Measurements from ENCODE around the gene RUVBL1. TPM values are rescaled to one million over a fixed set of nuclear protein-coding genes. Genes with fewer than 3 reads are reported as not detected.

Gene RUVBL1
- total RNA-seq, 1 donor from 2014 or later: 57.9 TPM

DNA sequence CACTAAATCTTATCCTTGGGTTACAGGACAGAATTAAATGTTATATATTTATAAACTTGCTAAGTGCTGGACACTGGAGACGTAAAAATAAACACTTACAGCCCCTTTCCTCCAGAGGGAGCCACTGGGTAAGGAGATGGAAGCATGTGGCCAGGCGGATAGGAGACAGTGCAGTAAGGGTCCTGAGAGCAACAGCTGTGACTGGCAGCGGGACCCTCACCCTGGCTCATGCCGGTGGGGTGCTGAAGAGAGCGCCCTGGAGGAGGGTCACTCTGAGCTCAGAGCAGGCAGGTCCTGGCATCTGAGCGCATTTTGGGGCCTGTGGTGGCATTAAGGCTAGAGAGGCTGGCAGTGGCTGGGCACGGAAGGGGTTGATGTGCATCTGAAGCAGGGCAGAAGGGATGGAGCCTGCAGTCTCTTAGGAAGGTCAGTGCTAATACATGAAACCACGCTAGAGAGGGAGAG lies 55.4 kb downstream of the RUVBL1 start:
- DNase-seq (ENCODE audit: low read depth): peak; percentile 50

GRCh38 chr3:128067489-128067888 lies 56.1 kb downstream of the RUVBL1 start:
- DNase-seq (ENCODE audit: low read depth): no peak

DNA sequence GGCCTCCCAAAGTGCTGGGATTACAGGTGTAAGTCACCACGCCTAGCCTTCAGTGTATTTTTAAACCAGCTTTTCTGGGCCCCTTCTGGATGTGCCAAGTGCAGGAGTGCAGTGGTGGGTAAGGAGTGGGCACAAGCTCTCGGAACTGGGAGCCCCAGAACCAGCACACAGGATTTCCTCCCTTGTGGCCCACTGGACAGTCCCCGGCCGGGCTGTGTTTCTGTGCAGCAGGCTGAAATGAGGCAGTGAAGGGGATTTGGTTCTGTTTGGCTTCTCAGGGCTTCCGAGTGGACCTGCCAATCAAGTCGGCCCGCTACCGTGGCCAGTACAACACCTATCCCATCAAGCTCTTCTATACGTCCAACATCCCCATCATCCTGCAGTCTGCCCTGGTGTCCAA lies 56.9 kb downstream of the RUVBL1 start:
- no peak for DNase-seq (ENCODE audit: low read depth)

- no peak for DNase-seq (ENCODE audit: low read depth)
Measured at GRCh38 chr3:128066114-128066513, 57.5 kb downstream of the RUVBL1 start.

- DNase-seq (ENCODE audit: low read depth): no peak
Measured at GRCh38 chr3:128064962-128065361, 58.6 kb downstream of the RUVBL1 start.

- no peak for DNase-seq (ENCODE audit: low read depth)
Measured at GRCh38 chr3:128063865-128064264, 59.7 kb downstream of the RUVBL1 start.

- peak; percentile 49 for DNase-seq (ENCODE audit: low read depth)
Measured at GRCh38 chr3:128062033-128062745, 61.4 kb downstream of the RUVBL1 start.

DNA sequence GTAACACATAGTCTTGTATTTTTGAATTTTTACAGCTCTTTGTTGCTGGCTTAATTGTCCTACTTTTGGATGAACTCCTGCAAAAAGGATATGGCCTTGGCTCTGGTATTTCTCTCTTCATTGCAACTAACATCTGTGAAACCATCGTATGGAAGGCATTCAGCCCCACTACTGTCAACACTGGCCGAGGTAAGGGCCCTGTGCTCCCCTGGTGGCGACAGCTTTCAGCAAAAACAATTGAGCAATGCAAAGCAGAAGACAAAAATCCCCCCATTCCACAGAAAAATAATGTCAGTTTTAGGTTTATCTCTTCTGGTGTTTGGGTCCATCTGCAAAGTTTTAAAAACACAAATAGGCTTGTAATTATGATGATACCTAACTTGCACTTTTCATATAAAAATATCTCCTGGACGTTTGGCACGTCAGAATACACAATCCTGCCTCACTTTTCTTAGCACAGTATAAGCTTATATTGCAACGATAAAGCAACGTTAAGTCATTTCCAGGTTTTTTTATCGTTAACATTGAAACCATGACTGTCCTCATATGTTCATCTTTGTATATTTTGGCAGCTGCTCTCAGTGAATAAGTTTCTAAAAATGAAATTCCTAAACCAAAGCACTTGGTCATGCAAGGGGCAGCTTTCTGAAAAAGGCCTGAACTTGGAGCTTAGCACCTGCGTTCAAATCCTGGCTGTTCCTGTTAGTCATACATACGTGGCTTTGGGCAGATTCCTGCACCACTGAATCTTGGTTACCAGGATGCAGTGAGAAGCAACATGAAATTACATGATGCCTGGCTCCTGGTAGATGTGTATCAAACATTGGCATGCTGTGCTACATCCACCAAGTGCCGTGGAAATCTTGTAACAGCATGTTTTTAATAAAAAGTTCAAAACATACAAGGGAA lies 62.9 kb downstream of the RUVBL1 start:
- DNase-seq (ENCODE audit: low read depth): peak; percentile 68

- DNase-seq (ENCODE audit: low read depth): no peak
Measured at GRCh38 chr3:128056258-128056657, 67.4 kb downstream of the RUVBL1 start.

DNA sequence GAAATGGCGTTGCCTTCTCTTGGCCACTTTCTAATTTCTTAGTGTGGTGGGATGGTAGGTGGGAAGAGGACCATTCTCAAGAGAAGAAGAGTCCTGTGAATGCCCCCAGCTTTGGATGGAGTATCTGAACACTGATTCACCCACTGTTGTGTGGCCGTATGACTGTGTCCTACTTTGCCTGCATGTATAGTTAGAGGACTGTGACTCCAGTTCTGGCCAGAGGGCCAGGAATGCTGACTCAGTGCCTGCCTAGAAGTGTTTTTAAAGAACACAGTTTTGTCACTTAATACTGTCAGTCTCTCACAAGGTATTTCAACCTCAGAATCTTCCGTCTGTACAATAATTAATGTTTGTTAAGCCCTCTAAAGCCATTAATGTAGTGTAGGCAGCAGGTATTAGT lies 69.2 kb downstream of the RUVBL1 start:
- peak; percentile 43 for DNase-seq (ENCODE audit: low read depth)

- no peak for DNase-seq (ENCODE audit: low read depth)
Measured at GRCh38 chr3:128053614-128054013, 70.0 kb downstream of the RUVBL1 start.

GRCh38 chr3:128052595-128053351 lies 70.8 kb downstream of the RUVBL1 start:
- peak; percentile 77 for DNase-seq (ENCODE audit: low read depth)

GRCh38 chr3:128051837-128052594 lies 71.6 kb downstream of the RUVBL1 start, which contains the start of gene SEC61A1:
SEC61A1 (plus strand) TSS chr3:128052437; CDS start chr3:128052553, 116 bp downstream.
- peak; percentile 96 for DNase-seq (ENCODE audit: low read depth)

DNA sequence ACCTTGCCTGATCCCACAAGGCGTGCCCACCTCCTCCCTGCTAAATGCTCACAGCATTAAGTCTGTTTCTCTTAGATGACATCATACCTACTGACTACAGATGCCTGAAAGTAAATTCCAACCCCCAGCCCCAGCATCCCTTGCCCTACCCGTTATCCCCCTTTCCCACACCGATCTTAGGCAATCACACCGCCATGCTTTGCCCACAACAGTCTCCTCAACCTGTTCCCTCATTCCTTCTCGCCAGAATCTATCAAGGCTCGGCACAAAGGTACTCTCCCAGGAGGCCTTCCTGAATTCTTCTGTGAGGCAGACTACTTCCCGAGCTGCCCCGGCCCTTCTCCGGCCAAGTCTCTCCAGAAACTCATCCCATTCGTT lies 72.2 kb downstream of the RUVBL1 start:
- DNase-seq (ENCODE audit: low read depth): no peak

DNA sequence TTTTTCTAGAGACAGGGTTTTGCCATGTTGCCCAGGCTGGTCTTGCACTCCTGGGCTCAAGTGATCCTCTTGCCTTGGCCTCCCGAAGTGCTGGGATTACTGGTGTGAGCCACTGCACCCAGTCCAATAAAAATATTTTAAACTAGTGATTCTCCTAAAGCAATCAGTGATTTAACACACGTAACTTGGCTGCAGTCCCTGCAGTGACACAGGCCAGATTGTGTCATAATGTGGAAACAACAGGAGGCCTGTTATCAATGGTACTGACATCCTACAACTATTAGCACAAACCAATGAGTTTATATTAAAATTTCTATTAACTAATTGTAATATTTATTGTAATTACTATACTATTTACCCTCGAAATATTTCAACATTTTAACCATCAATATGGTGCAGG lies 73.0 kb downstream of the RUVBL1 start:
- no peak for DNase-seq (ENCODE audit: low read depth)

- peak; percentile 45 for DNase-seq (ENCODE audit: low read depth)
Measured at GRCh38 chr3:128041344-128041743, 82.3 kb downstream of the RUVBL1 start.

GRCh38 chr3:128040660-128041059 lies 83.0 kb downstream of the RUVBL1 start:
- DNase-seq (ENCODE audit: low read depth): no peak

DNA sequence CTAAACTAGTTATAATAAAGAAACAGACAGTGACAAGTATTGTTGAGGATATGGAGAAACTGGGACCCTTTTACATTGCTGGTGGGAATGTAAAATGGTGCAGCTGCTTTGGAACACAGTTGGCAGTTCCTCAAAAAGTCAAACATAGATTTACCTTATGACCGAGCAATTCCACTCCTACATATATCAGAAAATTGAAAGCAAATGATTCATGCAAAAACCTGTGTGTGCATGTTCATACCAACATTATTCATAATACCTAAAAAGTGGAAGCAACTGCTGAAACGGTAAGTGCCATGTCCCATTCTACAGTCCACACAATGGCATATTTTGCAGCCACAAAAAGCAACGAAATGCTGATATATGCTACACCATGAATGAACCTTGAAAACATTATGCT lies 83.6 kb downstream of the RUVBL1 start:
- no peak for DNase-seq (ENCODE audit: low read depth)

DNA sequence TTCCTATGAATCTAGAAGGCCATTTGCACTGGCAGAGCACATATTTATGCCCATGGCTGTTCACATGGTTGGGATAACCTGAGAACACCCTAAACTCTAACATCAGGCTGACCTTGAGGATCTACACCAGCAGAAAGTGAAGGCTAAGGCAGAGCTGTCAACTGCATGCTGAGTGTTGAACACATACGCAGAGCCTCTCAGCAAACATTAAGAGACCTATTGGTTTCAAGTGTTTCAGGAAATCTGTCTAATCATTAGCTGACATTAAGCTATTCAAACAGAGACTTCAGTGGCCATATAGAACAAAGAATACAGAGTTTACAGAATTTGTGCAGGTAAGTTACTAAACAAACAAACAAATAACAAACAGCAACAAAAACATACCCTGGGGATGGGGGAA lies 87.5 kb downstream of the RUVBL1 start:
- DNase-seq (ENCODE audit: low read depth): no peak

- DNase-seq (ENCODE audit: low read depth): no peak
Measured at GRCh38 chr3:128033102-128033501, 90.5 kb downstream of the RUVBL1 start.
